T-helper 9 cell (primary cell): ENCODE results near the gene NOS1.

Experiments used
- DNase-seq: peaks from one replicate; pipeline ENCODE4 v3.0.0-alpha.2; 2020

Gene NOS1

DNA sequence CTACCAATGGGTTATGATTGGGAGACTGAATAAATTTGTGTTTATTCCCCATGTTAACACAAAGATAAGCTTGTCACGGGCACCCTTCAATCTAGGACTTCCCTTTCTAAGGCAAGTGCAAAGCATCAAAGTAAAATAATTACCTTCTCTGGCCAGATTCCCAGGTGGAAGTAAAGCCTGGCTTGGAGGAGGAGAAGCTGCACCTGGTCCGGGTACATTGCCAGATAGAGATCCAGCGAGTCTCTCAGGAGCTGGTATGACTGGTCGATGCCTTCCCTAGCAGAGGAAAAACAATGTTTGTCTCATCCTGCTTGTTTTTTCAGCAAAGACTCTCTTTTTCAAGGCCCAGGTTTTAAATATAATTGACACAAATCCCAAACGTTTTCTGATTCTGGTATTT, 196.1 kb downstream of the NOS1 start:
- no peak for DNase-seq

DNA sequence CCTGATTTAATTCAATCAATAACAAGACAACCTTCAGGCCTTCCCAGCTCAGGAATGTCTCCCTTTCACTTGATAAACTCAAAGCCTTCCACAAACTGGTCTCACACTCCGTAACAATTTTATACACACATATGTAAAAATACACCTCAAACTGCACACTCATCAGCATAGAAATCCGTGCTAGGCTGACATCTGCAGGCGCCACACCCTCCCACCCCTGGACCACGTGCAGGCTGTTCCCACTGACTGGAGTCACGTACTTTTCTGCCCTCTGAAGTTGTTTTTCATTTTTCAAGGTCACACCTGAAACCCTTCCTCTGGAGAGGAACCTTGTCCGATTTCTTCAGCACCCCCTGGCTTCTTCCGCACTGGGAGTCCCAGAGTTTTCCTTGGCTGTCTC, 198.8 kb downstream of the NOS1 start:
- no peak for DNase-seq

DNA sequence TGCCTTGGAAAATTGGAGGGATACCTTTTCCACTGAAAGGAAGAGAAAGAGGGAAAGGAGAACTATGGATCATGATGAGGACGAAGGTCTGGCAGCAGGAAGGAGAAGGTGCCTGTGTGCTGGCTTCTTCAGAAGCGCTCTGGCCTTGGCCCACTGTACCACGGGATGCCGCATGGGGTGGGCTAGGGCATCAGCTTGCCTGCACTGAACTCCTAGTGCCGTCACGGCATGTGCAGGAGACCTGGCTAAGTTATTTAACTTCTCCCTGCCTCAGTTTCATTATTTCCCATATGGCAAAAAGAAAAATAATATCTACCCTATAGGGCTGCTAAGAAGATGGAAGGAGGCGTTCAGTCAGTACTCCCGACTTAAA, 199.3 kb downstream of the NOS1 start:
- DNase-seq = no peak

DNA sequence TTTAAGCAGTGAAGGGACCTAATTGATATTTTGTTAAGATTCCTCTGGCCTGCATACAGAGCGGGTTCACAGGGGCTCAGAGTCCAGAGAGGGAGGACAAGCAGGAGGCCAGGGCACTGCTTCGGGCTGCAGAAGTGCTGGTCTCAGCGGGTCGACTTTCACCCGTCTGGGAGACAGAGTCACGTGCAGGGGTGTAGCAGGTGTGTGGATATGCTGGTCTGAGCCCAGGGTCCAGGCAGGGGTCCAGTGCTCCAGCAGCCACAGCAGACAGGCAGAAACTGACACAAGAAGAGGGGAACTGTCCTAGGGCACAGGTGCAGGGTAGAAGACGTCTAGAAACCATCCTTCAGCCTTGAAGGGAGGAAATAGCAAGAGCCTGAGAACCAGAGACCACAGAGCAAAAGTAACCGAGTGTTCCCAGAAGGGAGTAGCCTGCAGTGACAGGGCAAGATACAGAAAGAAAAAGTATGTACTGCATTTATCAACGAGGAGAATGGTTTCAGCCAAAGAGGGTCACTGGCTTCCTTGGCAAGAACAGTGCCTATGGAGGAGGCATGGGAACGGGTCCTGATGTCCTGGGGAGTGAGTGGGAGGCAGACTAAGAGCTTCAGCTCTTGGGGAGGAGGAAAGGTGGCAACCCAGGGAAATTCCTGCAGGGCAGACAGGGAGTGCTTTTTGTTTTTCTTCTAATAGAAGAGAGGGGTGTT, 199.8 kb downstream of the NOS1 start:
- no peak for DNase-seq

DNA sequence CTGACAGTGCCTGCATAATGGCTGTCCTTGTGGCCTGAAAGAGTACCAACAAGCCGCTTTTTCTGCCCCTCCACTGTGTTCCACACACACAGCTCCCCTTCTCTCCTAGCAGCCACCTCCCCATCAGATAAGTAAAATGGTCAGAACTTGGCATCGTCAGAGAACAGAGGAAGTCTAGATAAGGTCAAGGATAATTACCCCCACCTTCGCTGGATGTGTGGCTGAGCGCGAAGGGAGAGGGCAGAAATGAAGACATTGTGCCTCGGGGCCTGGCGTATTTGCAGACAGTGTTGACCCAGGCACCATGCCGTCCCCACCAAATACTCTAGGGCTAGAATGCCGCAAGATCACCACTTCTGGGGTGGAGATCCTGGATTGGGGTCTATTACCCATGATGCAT, 201.8 kb downstream of the NOS1 start:
- DNase-seq = no peak

DNA sequence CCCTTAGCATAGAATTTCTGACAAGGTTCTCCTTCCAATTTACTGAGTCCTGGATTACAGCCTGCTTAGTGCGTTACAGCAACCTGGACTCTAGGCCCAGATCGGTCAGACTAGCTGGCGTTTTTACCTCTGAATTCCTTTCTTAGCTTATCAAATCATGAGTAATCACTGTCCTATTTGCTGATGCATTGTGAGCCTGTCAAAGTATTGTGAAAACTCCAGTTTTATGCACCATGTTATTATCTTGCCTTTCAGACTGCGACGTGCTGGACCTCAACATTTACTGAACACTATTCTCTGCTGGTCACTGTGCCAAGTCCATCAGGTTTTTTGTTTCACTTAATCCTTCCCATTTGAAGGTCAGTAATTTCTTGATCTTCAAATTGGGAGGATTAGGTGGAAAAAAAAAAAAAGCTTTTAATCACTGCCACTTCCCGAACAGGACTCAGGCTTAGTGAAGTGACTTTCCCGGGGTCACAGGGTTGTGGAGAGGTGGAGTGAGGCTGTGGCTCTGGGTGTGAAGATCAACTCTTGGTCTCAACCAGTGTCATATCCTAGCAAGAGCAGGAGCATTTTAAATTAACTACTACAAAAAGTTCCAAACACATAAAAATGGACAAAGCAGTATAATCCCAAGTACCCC, 202.4 kb downstream of the NOS1 start:
- no peak for DNase-seq
